HFFc6 (cell line): ENCODE results near the gene GAS7. TPM values are rescaled to one million over a fixed set of nuclear protein-coding genes. Genes with fewer than 3 reads are reported as not detected.

Experiments used
- DNase-seq: peaks from one replicate; pipeline ENCODE4 v3.0.0-alpha.2; 2018
- H3K27ac Mint-ChIP-seq: 2 replicates; pipeline ENCODE4 v1.8.0; 2020; ENCODE audit warnings: mild to moderate bottlenecking, mixed read lengths
- H3K27me3 Mint-ChIP-seq: 2 replicates; pipeline ENCODE4 v1.8.0; 2021; ENCODE audit warnings: mild to moderate bottlenecking, moderate library complexity, mixed read lengths; ENCODE audit not compliant: insufficient read depth
- H3K36me3 Mint-ChIP-seq: 2 replicates; pipeline ENCODE4 v1.8.0; 2021; ENCODE audit warnings: low read depth, mixed read lengths
- H3K4me1 Mint-ChIP-seq: 2 replicates; pipeline ENCODE4 v1.8.0; 2020; ENCODE audit warnings: low read depth, mixed read lengths
- H3K4me3 Mint-ChIP-seq: 2 replicates; pipeline ENCODE4 v1.8.0; 2020; ENCODE audit warnings: mild to moderate bottlenecking, moderate library complexity, mixed read lengths
- H3K9me3 Mint-ChIP-seq: 2 replicates; pipeline ENCODE4 v1.8.0; 2020; ENCODE audit warnings: mild to moderate bottlenecking, mixed read lengths
- CTCF ChIP-seq: fragments of 200-600 bp; sonication (generic); IDR thresholded peaks from 2 replicates; pipeline ENCODE4 v1.5.0; 2021; ENCODE audit warnings: antibody characterized with exemption, mild to moderate bottlenecking
- total RNA-seq, 6 experiments: library from RNA; stranded (reverse); fragmentation: NEBNext Ultra II Directional; extraction: Animal tissue kit (Norgen Biotek cat#: 25700); gene quantifications; 2 replicates in 1 of 6; 3 replicates in 5 of 6; pipeline ENCODE4 v1.2.3, GENCODE V29; 2021

The GAS7 gene
- total RNA-seq, 6 experiments from 2014 or later, result 1.4 to 7.4 (median 3.1) TPM

DNA sequence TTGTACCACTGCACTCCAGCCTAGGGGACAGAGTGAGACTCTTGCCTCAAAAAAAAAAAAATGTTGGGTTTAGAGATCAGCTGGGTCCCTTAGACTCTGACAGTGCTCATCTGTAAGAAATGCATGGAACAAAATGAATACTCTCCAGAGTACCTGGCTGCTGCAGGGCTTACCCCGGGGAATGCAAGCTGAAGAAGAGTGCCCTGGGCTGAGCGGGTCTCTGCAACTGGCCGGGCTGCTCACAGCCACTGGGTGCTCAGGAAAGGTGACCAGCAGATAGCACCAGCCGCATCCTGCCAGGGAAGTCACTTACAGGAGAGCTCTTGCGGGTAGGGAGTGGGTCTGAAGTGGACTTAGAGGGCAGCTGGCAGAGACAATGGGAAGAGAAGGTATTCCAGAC, 82.1 kb downstream of the GAS7 start:
- no peaks in the 10 kb centered on the region; the same call in 1 of the 2 replicates for H3K27me3 Mint-ChIP-seq
- no peak for TF ChIP-seq CTCF
- no peak overlapping the region for H3K4me3 Mint-ChIP-seq
- no peaks in the 10 kb centered on the region for H3K36me3 Mint-ChIP-seq
- H3K9me3 Mint-ChIP-seq, result no peaks in the 10 kb centered on the region
- peaks cover 37% of the 10 kb centered on the region for H3K4me1 Mint-ChIP-seq
- no peak for DNase-seq
- no peak overlapping the region for H3K27ac Mint-ChIP-seq

- H3K4me3 Mint-ChIP-seq, result peak overlapping the region; percentile 85
- H3K36me3 Mint-ChIP-seq, result no peaks in the 10 kb centered on the region
- no peak for DNase-seq
- TF ChIP-seq CTCF, result no peak
- peaks cover 37% of the 10 kb centered on the region for H3K4me1 Mint-ChIP-seq
- no peaks in the 10 kb centered on the region; the same call in 1 of the 2 replicates for H3K27me3 Mint-ChIP-seq
- peak overlapping the region; percentile 98 for H3K27ac Mint-ChIP-seq
- H3K9me3 Mint-ChIP-seq, result no peaks in the 10 kb centered on the region
Observed at GRCh38 chr17:10115536-10115932, 82.9 kb downstream of the GAS7 start.

DNA sequence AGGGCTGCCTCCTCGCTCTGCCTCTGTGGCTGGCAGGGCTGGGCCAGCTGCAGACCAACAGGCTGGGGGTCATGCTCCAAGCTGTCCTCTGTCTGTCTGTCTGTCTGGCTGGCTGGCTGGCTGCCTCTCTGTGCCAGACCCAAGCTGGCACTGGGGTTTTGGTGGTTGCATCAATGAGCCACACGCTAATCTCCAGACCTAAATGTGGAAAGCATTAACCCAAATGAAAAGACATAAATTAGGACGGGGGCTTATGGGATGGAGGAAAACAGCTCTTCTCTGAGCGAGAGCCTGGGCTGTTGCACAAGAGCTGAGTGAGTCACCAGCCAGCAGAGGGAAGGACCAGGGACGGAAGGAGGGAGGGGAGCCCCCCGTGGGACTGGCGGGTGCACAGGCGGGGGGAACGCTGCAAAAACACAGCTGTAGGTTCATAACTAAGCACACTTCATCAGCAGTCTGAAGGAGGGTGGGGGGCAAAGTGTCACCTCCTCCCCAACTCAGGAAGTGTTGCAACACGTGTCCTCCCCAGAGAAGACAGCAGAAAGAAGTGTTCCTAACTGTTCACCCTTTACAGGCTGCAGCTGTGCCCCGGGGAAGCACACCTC, 83.4 kb downstream of the GAS7 start:
- no peaks in the 10 kb centered on the region for H3K9me3 Mint-ChIP-seq
- H3K4me3 Mint-ChIP-seq, result peak overlapping the region; percentile 85
- H3K36me3 Mint-ChIP-seq, result no peaks in the 10 kb centered on the region
- peak; percentile 94 for DNase-seq
- TF ChIP-seq CTCF, result no peak
- H3K27ac Mint-ChIP-seq, result peak overlapping the region; percentile 98
- peaks cover 37% of the 10 kb centered on the region for H3K4me1 Mint-ChIP-seq
- no peaks in the 10 kb centered on the region; the same call in 1 of the 2 replicates for H3K27me3 Mint-ChIP-seq

DNA sequence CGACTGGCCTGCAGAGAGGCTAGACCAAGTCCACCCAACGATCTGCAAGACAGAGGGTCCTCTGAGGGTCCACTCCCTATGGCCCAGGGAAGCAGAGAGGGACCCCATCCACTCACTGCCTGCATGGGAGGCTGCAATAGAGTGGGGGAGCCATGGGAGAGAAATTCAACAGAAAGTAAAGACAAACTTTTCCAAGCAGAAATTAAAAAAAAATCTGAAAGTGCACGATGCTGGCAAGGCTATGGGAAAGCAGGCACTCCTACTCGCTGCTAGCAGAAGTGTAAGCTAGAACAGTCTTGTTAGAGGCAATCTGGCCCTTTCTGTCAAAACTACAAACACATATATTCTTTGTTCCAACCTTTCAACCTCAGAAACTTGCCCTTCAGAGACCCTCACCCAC, 85.4 kb downstream of the GAS7 start:
- Mint-ChIP-seq H3K4me1 (peaks cover 37% of the 10 kb centered on the region), H3K27me3 (no peaks in the 10 kb centered on the region; the same call in none of the 2 replicates), H3K4me3 (no peak overlapping the region), H3K9me3 (no peaks in the 10 kb centered on the region), H3K36me3 (no peaks in the 10 kb centered on the region), H3K27ac (peak overlapping the region; percentile 58)
- DNase-seq, result no peak
- no peak for TF ChIP-seq CTCF

- peaks cover 2% of the 10 kb centered on the region for H3K27me3 Mint-ChIP-seq
Observed at GRCh38 chr17:10111907-10112452, 86.4 kb downstream of the GAS7 start.

More at GRCh38 chr17:10111907-10112452, 86.4 kb downstream of the GAS7 start:
- peaks cover 37% of the 10 kb centered on the region for H3K4me1 Mint-ChIP-seq
- H3K9me3 Mint-ChIP-seq, result no peaks in the 10 kb centered on the region
- H3K27ac Mint-ChIP-seq, result peak overlapping the region; percentile 63
- H3K4me3 Mint-ChIP-seq, result no peak overlapping the region
- H3K36me3 Mint-ChIP-seq, result no peaks in the 10 kb centered on the region
- no peak for DNase-seq
- no peak for TF ChIP-seq CTCF
